H9 (cell line): Measurements from ENCODE around the gene DPH1. TPM values are rescaled to one million over a fixed set of nuclear protein-coding genes. Genes with fewer than 3 reads are reported as not detected.

ENCODE experiments used
- DNase-seq: peaks from one replicate; pipeline ENCODE4 v3.0.0-alpha.2; 2017
- H2AFZ ChIP-seq: one replicate; pipeline ENCODE4 v1.6.1; 2013; ENCODE audit warnings: mild to moderate bottlenecking, low read length, control low read depth, moderate library complexity
- H2AK5ac ChIP-seq: 2 replicates; pipeline ENCODE4 v1.6.1; 2013; ENCODE audit warnings: low read length, control low read depth, mixed read lengths; ENCODE audit not compliant: insufficient read length
- H2BK120ac ChIP-seq: one replicate; pipeline ENCODE4 v1.6.1; 2013; ENCODE audit warnings: low read depth, mild to moderate bottlenecking, low read length, control low read depth, inconsistent platforms; ENCODE audit not compliant: poor library complexity, severe bottlenecking
- H2BK12ac ChIP-seq: 2 replicates; pipeline ENCODE4 v1.6.1; 2013; ENCODE audit warnings: low read length, control low read depth, mixed read lengths, low read depth; ENCODE audit not compliant: insufficient read length
- H2BK15ac ChIP-seq: 2 replicates; pipeline ENCODE4 v1.6.1; 2013; ENCODE audit warnings: low read depth, low read length, control low read depth
- H2BK20ac ChIP-seq: one replicate; pipeline ENCODE4 v1.6.1; 2013; ENCODE audit warnings: low read depth, mild to moderate bottlenecking, low read length, control low read depth, inconsistent platforms; ENCODE audit not compliant: poor library complexity, severe bottlenecking
- H2BK5ac ChIP-seq: 2 replicates; pipeline ENCODE4 v1.6.1; 2013; ENCODE audit warnings: low read length, control low read depth, mixed read lengths; ENCODE audit not compliant: insufficient read length
- H3K14ac ChIP-seq: 2 replicates; pipeline ENCODE4 v1.6.1; 2013; ENCODE audit warnings: low read length, control low read depth; ENCODE audit not compliant: insufficient read depth
- H3K18ac ChIP-seq: 2 replicates; pipeline ENCODE4 v1.6.1; 2013; ENCODE audit warnings: low read depth, mild to moderate bottlenecking, mixed read lengths, low read length, control low read depth; ENCODE audit not compliant: insufficient read length
- H3K23ac ChIP-seq: 2 replicates; pipeline ENCODE4 v1.6.1; 2013; ENCODE audit warnings: low read length, control low read depth, mixed read lengths, low read depth; ENCODE audit not compliant: insufficient read length
- H3K23me2 ChIP-seq: 2 replicates; pipeline ENCODE4 v1.6.1; 2013; ENCODE audit warnings: low read depth, mild to moderate bottlenecking, mixed read lengths, low read length, control low read depth; ENCODE audit not compliant: insufficient read length, poor library complexity, severe bottlenecking
- H3K27ac ChIP-seq: 2 replicates; pipeline ENCODE4 v1.5.1; 2013; ENCODE audit warnings: low read length, control low read depth, mixed read lengths, low read depth; ENCODE audit not compliant: insufficient read length
- H3K27me3 ChIP-seq: 2 replicates; pipeline ENCODE4 v1.6.1; 2013; ENCODE audit warnings: low read length, control low read depth, inconsistent platforms; ENCODE audit not compliant: insufficient read depth
- H3K4ac ChIP-seq: 2 replicates; pipeline ENCODE4 v1.6.1; 2013; ENCODE audit warnings: low read depth, mild to moderate bottlenecking, control low read depth, inconsistent platforms, low read length, moderate library complexity
- H3K4me1 ChIP-seq: 2 replicates; pipeline ENCODE4 v1.6.1; 2013; ENCODE audit warnings: low read length, control low read depth, inconsistent platforms; ENCODE audit not compliant: insufficient read depth
- H3K4me2 ChIP-seq: 2 replicates; pipeline ENCODE4 v1.6.1; 2013; ENCODE audit warnings: low read length, control low read depth, mixed read lengths; ENCODE audit not compliant: insufficient read length, insufficient read depth
- H3K56ac ChIP-seq: 2 replicates; pipeline ENCODE4 v1.6.1; 2013; ENCODE audit warnings: low read depth, mild to moderate bottlenecking, mixed read lengths, low read length, control low read depth; ENCODE audit not compliant: insufficient read length
- H3K79me1 ChIP-seq: 2 replicates; pipeline ENCODE4 v1.6.1; 2013; ENCODE audit warnings: low read depth, mild to moderate bottlenecking, moderate library complexity, low read length, control low read depth, inconsistent platforms; ENCODE audit not compliant: insufficient read depth, poor library complexity, severe bottlenecking
- H3K79me2 ChIP-seq: 2 replicates; pipeline ENCODE4 v1.6.1; 2013; ENCODE audit warnings: low read length, control low read depth, inconsistent platforms; ENCODE audit not compliant: insufficient read depth
- H3K9ac ChIP-seq: 2 replicates; pipeline ENCODE4 v1.6.1; 2013; ENCODE audit warnings: low read length, control low read depth, mixed read lengths; ENCODE audit not compliant: insufficient read length; ENCODE audit errors: extremely low read depth
- H3K9me3 ChIP-seq: one replicate; pipeline ENCODE4 v1.6.1; 2013; ENCODE audit warnings: low read depth, low read length, inconsistent platforms; ENCODE audit not compliant: control insufficient read depth
- H3T11ph ChIP-seq: one replicate; pipeline ENCODE4 v1.6.1; 2013; ENCODE audit warnings: mild to moderate bottlenecking, low read length, control low read depth, inconsistent platforms
- H4K20me1 ChIP-seq: one replicate; pipeline ENCODE4 v1.6.1; 2013; ENCODE audit not compliant: control insufficient read depth, insufficient read length, insufficient read depth
- H4K5ac ChIP-seq: 2 replicates; pipeline ENCODE4 v1.6.1; 2013; ENCODE audit warnings: low read depth, mild to moderate bottlenecking, mixed read lengths, low read length, control low read depth; ENCODE audit not compliant: insufficient read length
- H4K8ac ChIP-seq: replicated peaks from 2 replicates; pipeline ENCODE4 v1.6.1; 2013; ENCODE audit warnings: low read length, control low read depth, mixed read lengths, low read depth; ENCODE audit not compliant: insufficient read length
- H4K91ac ChIP-seq: 2 replicates; pipeline ENCODE4 v1.6.1; 2013; ENCODE audit warnings: low read depth, mild to moderate bottlenecking, moderate library complexity, mixed read lengths, low read length, control low read depth; ENCODE audit not compliant: insufficient read length
- H3K27ac Mint-ChIP-seq, 3 experiments: 2 replicates in 2 of 3; 3 replicates in 1 of 3; pipeline ENCODE4 v1.8.0; 2020 to 2021; ENCODE audit warnings: mixed read lengths in 3 of 3, mild to moderate bottlenecking in 1 of 3, moderate library complexity in 1 of 3
- H3K27me3 Mint-ChIP-seq: 2 replicates; pipeline ENCODE4 v1.8.0; 2021; ENCODE audit warnings: low read depth, mild to moderate bottlenecking, moderate library complexity, mixed read lengths
- H3K36me3 Mint-ChIP-seq, 3 experiments: 2 replicates in 2 of 3; 3 replicates in 1 of 3; pipeline ENCODE4 v1.8.0; 2020 to 2021; ENCODE audit warnings: low read depth in 3 of 3, mixed read lengths in 3 of 3; ENCODE audit not compliant: insufficient read depth in 1 of 3
- H3K4me1 Mint-ChIP-seq, 2 experiments: 2 replicates each; pipeline ENCODE4 v1.8.0; 2020; ENCODE audit warnings: mixed read lengths in 2 of 2
- H3K4me3 Mint-ChIP-seq, 2 experiments: 2 replicates in 1 of 2; 3 replicates in 1 of 2; pipeline ENCODE4 v1.8.0; 2020 to 2021; ENCODE audit warnings: mild to moderate bottlenecking in 2 of 2, mixed read lengths in 2 of 2, moderate library complexity in 1 of 2
- H3K9me3 Mint-ChIP-seq, 2 experiments: 2 replicates in 1 of 2; 3 replicates in 1 of 2; pipeline ENCODE4 v1.8.0; 2020; ENCODE audit warnings: mild to moderate bottlenecking in 2 of 2, mixed read lengths in 2 of 2, moderate library complexity in 1 of 2
- CTCF ChIP-seq: fragments of 200-600 bp; sonication (generic); conservative IDR thresholded peaks from 3 replicates; pipeline ENCODE4 v1.8.0; 2021; ENCODE audit warnings: antibody characterized with exemption, mild to moderate bottlenecking
- WGBS: extraction: QIAGEN DNeasy Blood & Tissue Kit; methylation state at CpG from one replicate; pipeline ENCODE4 v1.1.7; 2013; ENCODE audit warnings: missing lambda C conversion rate, low lambda C conversion rate, mixed read lengths; ENCODE audit not compliant: insufficient read length; ENCODE audit errors: extremely low coverage; 5-methylcytosine and 5-hydroxymethylcytosine counted together
- total RNA-seq: library from RNA; stranded (reverse); gene quantifications from 2 replicates; pipeline ENCODE4 v1.2.1, GENCODE V29; 2021

DPH1 gene
- total RNA-seq, 1 experiment from 2014 or later, result 27.5 TPM

GRCh38 chr17:2054262-2054511 is 24.2 kb downstream of the DPH1 start:
- Histone ChIP-seq H4K91ac (no peak overlapping the region), H2BK5ac (no peak overlapping the region), H3K23ac (no peak overlapping the region), H2AFZ (no peak overlapping the region), H3T11ph (no peak overlapping the region), H3K9ac (no peak overlapping the region), H2AK5ac (no peak overlapping the region), H3K27me3 (peaks cover 64% of the 10 kb centered on the region), H3K4ac (no peak overlapping the region), H2BK15ac (no peak overlapping the region), H3K18ac (no peak overlapping the region), H4K8ac (no peak overlapping the region), H2BK20ac (no peak overlapping the region), H3K56ac (no peak overlapping the region), H4K20me1 (peaks cover 4% of the 10 kb centered on the region), H4K5ac (no peak overlapping the region), H2BK12ac (no peak overlapping the region), H3K9me3 (no peaks in the 10 kb centered on the region), H3K79me1 (no peaks in the 10 kb centered on the region), H3K4me2 (peak overlapping the region; percentile 51), H3K23me2 (peaks cover 7% of the 10 kb centered on the region), H3K27ac (no peak overlapping the region), H3K14ac (no peak overlapping the region), H2BK120ac (no peak overlapping the region), H3K4me1 (no peaks in the 10 kb centered on the region), H3K79me2 (no peaks in the 10 kb centered on the region)
- H3K27ac Mint-ChIP-seq, result no peak overlapping the region
- H3K4me3 Mint-ChIP-seq, result peak overlapping the region; percentile 41 to 67
- no CpG with 5 or more reads among the region's 16 CpGs for WGBS
- no peak for DNase-seq
- peaks cover 7 to 9% of the 10 kb centered on the region in 2 experiments; a peak in 3 of 4 replicates for H3K4me1 Mint-ChIP-seq
- no peak for TF ChIP-seq CTCF
- no peaks in the 10 kb centered on the region for H3K9me3 Mint-ChIP-seq
- H3K27me3 Mint-ChIP-seq, result peaks cover 68% of the 10 kb centered on the region
- no peaks in the 10 kb centered on the region; a peak in 2 of 7 replicates for H3K36me3 Mint-ChIP-seq
